AG09319 (cell line): ENCODE data around the gene TLE2.

ENCODE experiments used
- DNase-seq: peaks from one replicate; pipeline ENCODE4 v3.0.0-alpha.2; 2010; ENCODE audit warnings: low read depth; ENCODE audit errors: extremely low read depth
- CTCF ChIP-seq: IDR thresholded peaks from 2 replicates; pipeline ENCODE4 v1.5.1; 2011; ENCODE audit warnings: low read depth, mild to moderate bottlenecking, inconsistent platforms, low read length, moderate library complexity

The TLE2 gene

GRCh38 chr19:3027981-3028304 lies 1.1 kb downstream of the TLE2 start:
- no peak for DNase-seq
- TF ChIP-seq CTCF: no peak

DNA sequence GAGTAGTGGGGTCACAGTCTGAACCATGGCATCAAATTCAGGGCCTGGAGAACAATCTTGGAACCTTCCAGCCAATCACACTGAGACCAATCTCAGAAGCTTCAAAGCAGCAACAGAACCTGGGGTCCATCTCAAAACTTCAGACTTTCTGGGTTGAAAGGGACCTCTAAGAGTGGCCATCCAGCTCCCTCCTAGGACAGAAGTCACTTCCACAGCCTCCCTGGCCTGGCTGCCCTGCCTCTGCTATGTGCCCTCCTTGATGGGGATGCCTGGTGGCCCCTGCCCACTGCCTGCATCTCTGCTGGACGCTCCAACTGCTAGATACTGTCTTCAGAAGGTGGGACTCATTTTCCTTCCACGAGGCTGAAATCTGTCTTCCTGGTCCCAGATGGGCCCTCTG lies 1.8 kb downstream of the TLE2 start:
- TF ChIP-seq CTCF: no peak
- no peak for DNase-seq

GRCh38 chr19:3026768-3027167 lies 2.3 kb downstream of the TLE2 start:
- TF ChIP-seq CTCF: no peak
- DNase-seq: no peak

DNA sequence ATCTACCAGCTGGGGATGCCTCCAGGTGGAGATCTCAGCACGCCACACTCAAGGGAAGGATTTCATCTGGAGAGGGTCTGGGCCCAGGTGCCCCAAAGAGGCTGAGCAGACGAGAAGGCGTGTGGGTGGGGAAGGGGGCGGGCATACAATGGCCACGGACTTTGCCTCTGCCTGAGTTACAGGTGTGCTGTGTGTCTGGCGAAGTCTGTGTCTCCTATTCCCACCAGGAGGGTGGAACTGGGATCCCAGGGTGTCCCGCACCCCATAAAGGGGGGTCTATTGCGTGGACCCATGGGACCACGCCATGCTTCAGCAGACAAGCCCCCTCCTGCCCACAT lies 3.6 kb downstream of the TLE2 start:
- TF ChIP-seq CTCF: no peak
- no peak for DNase-seq

DNA sequence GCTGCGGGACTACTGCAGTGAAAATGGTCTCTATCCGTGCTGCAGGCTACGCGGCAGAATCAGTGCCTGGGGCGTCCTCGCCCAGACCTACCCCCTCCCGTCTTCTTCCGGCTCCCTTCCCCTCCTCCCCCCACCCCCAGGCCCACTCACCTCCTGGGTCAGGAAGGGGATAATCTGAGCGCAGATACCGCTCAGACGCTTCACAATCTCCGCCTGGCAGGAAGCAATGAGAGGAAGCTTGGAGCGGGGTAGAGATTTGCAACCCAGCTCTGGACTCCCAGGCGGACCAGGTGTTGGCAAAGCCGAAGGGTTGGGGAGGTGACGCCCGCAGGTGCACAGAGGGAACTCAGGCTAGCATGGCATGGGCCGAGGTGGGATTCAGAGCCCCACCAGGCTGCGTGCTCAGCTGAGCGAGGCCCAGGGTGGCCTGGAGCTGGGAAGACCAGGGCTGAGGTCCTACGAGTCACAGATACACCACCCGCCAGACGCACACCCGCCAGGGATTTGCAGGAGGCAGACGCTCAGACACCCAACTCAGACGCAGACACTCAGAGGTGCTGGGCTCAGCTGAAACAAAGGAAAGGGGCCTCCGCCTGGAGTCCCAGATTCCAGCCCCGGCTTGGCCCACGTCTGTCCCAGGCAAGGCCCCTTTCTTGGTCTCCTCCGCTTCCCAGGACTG lies 4.1 kb downstream of the TLE2 start:
- TF ChIP-seq CTCF: no peak
- no peak for DNase-seq

DNA sequence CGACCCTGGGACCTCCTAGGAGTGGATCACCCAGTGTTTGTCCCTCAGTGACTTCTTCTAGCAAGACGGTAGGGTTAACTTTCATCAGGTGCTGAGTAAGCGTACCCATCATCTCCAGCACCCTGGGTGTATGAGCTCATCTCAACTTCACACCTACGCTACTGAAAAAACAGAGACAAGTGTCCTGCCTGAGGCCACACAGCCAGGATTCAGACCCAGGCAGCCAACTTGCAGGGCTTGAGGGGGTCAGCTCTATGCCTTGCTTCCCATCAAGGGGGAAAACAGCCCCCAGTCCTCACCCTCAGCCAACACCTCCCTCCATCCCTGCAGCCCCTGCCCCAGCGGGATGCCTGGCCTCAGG lies 4.6 kb downstream of the TLE2 start:
- TF ChIP-seq CTCF: no peak
- DNase-seq: no peak

GRCh38 chr19:3020321-3020960 lies 8.6 kb downstream of the TLE2 start:
- no peak for TF ChIP-seq CTCF
- no peak for DNase-seq
